Calu3 (cell line): ENCODE data around the gene NDOR1. TPM values are rescaled to one million over a fixed set of nuclear protein-coding genes. Genes with fewer than 3 reads are reported as not detected.

Experiments used
- BruUV-seq: library from RNA; stranded (reverse); fragments of 400-500 nt; replicated peaks from 2 replicates; lab custom pipeline; 2021; lab: Mats Ljungman, UMichigan
- CTCF ChIA-PET: fragments of 300-600 bp; sonication (Branson Sonifier 250); formaldehyde crosslinking; loops from one replicate; lab custom pipeline; 2022; ENCODE audit warnings: antibody characterized with exemption; lab: Charles Lee
- DNase-seq: peaks from one replicate; pipeline ENCODE4 v3.0.0; 2022
- H3K27ac Mint-ChIP-seq: one replicate; pipeline ENCODE4 v1.8.0; 2022; ENCODE audit warnings: mixed read lengths; ENCODE audit not compliant: unreplicated experiment
- H3K27me3 Mint-ChIP-seq: one replicate; pipeline ENCODE4 v1.8.0; 2022; ENCODE audit warnings: mixed read lengths; ENCODE audit not compliant: unreplicated experiment
- H3K36me3 Mint-ChIP-seq: one replicate; pipeline ENCODE4 v1.8.0; 2022; ENCODE audit warnings: mild to moderate bottlenecking, moderate library complexity, mixed read lengths; ENCODE audit not compliant: insufficient read depth, unreplicated experiment
- H3K4me1 Mint-ChIP-seq: one replicate; pipeline ENCODE4 v1.8.0; 2022; ENCODE audit warnings: mild to moderate bottlenecking, low read depth, mixed read lengths; ENCODE audit not compliant: unreplicated experiment
- H3K4me3 Mint-ChIP-seq: one replicate; pipeline ENCODE4 v1.8.0; 2022; ENCODE audit warnings: mild to moderate bottlenecking, low read depth, moderate library complexity, mixed read lengths; ENCODE audit not compliant: unreplicated experiment
- H3K9me3 Mint-ChIP-seq: one replicate; pipeline ENCODE4 v1.8.0; 2022; ENCODE audit warnings: low read depth, mixed read lengths; ENCODE audit not compliant: unreplicated experiment
- intact Hi-C: fragments of 100-400 bp; cut with micrococcal nuclease; formaldehyde crosslinking; loops from one replicate; pipeline ENCODE4 v1.10.0; 2022; ENCODE audit not compliant: unreplicated experiment
- total RNA-seq: library from RNA; stranded (reverse); gene quantifications from 2 replicates; pipeline ENCODE4 v1.2.3, GENCODE V29; 2022
- TF ChIP-seq, protein P1 (sequence below): fragments of 200-600 bp; IDR thresholded peaks from one replicate; pipeline ENCODE4 v1.8.0; 2022; ENCODE audit warnings: antibody characterized with exemption; ENCODE audit not compliant: unreplicated experiment

The NDOR1 gene
- total RNA-seq, 1 experiment from 2014 or later: 27.7 TPM

- Mint-ChIP-seq H3K4me1 (peaks cover 35% of the 10 kb centered on the region), H3K27ac (no peak overlapping the region), H3K36me3 (peaks cover 41% of the 10 kb centered on the region), H3K9me3 (no peaks in the 10 kb centered on the region), H3K4me3 (peak overlapping the region; percentile 60), H3K27me3 (no peaks in the 10 kb centered on the region)
- peak; percentile 52 for DNase-seq
- intact Hi-C loops: no loop called here
- BruUV-seq: no TSS peak
- TF ChIP-seq, protein P1, sequence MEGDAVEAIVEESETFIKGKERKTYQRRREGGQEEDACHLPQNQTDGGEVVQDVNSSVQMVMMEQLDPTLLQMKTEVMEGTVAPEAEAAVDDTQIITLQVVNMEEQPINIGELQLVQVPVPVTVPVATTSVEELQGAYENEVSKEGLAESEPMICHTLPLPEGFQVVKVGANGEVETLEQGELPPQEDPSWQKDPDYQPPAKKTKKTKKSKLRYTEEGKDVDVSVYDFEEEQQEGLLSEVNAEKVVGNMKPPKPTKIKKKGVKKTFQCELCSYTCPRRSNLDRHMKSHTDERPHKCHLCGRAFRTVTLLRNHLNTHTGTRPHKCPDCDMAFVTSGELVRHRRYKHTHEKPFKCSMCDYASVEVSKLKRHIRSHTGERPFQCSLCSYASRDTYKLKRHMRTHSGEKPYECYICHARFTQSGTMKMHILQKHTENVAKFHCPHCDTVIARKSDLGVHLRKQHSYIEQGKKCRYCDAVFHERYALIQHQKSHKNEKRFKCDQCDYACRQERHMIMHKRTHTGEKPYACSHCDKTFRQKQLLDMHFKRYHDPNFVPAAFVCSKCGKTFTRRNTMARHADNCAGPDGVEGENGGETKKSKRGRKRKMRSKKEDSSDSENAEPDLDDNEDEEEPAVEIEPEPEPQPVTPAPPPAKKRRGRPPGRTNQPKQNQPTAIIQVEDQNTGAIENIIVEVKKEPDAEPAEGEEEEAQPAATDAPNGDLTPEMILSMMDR: no peak
- CTCF ChIA-PET: interaction anchor here (0.8 to 1.0 kb wide), 2 partner anchors 19 to 28 kb away, joined by 3 to 7 read pairs; no protein-coding TSS in a partner anchor
Measured at GRCh38 chr9:137195525-137196220, 9.8 kb upstream of the NDOR1 start.

GRCh38 chr9:137198051-137198901, 7.2 kb upstream of the NDOR1 start:
- DNase-seq: peak; percentile 28
- CTCF ChIA-PET: interaction anchor here (1.4 kb wide), 1 partner anchor 9 kb away, joined by 5 read pairs; no protein-coding TSS in a partner anchor
- H3K27ac Mint-ChIP-seq: no peak overlapping the region
- TF ChIP-seq, protein P1: no peak
- peaks cover 28% of the 10 kb centered on the region for H3K4me1 Mint-ChIP-seq
- H3K4me3 Mint-ChIP-seq: peak overlapping the region; percentile 77
- no peaks in the 10 kb centered on the region for H3K9me3 Mint-ChIP-seq
- intact Hi-C loops: no loop called here
- BruUV-seq: no TSS peak
- H3K36me3 Mint-ChIP-seq: peaks cover 44% of the 10 kb centered on the region
- H3K27me3 Mint-ChIP-seq: no peaks in the 10 kb centered on the region

GRCh38 chr9:137198902-137199283, 6.6 kb upstream of the NDOR1 start:
- peaks cover 28% of the 10 kb centered on the region for H3K4me1 Mint-ChIP-seq
- DNase-seq: no peak

More at GRCh38 chr9:137198902-137199283, 6.6 kb upstream of the NDOR1 start:
- Mint-ChIP-seq H3K27ac (no peak overlapping the region), H3K9me3 (no peaks in the 10 kb centered on the region), H3K36me3 (peaks cover 39% of the 10 kb centered on the region), H3K4me3 (peak overlapping the region; percentile 77), H3K27me3 (no peaks in the 10 kb centered on the region)
- intact Hi-C loops: no loop called here
- CTCF ChIA-PET: interaction anchor here (0.6 to 1.4 kb wide), 2 partner anchors 9 to 28 kb away, joined by 3 to 5 read pairs; no protein-coding TSS in a partner anchor
- TF ChIP-seq, protein P1: no peak
- TSS peak; percentile 19 for BruUV-seq
